IPS-18a (cell line): Measurements from ENCODE around the gene EBF3.

Experiments used
- H3K27ac ChIP-seq: one replicate; pipeline ENCODE4 v1.5.1; 2013; ENCODE audit warnings: low read length
- H3K27me3 ChIP-seq: one replicate; pipeline ENCODE4 v1.6.1; 2013; ENCODE audit warnings: mild to moderate bottlenecking, low read length; ENCODE audit not compliant: control insufficient read depth, insufficient read depth
- H3K36me3 ChIP-seq: one replicate; pipeline ENCODE4 v1.6.1; 2013; ENCODE audit warnings: low read depth, low read length; ENCODE audit not compliant: control insufficient read depth
- H3K4me1 ChIP-seq: one replicate; pipeline ENCODE4 v1.6.1; 2013; ENCODE audit warnings: low read depth, low read length; ENCODE audit not compliant: control insufficient read depth
- H3K4me3 ChIP-seq: one replicate; pipeline ENCODE4 v1.5.1; 2013; ENCODE audit warnings: low read length
- H3K9ac ChIP-seq: one replicate; pipeline ENCODE4 v1.6.1; 2013; ENCODE audit warnings: mild to moderate bottlenecking, low read length, moderate library complexity
- H3K9me3 ChIP-seq: one replicate; pipeline ENCODE4 v1.6.1; 2013; ENCODE audit warnings: low read depth, low read length; ENCODE audit not compliant: control insufficient read depth

EBF3 gene

DNA sequence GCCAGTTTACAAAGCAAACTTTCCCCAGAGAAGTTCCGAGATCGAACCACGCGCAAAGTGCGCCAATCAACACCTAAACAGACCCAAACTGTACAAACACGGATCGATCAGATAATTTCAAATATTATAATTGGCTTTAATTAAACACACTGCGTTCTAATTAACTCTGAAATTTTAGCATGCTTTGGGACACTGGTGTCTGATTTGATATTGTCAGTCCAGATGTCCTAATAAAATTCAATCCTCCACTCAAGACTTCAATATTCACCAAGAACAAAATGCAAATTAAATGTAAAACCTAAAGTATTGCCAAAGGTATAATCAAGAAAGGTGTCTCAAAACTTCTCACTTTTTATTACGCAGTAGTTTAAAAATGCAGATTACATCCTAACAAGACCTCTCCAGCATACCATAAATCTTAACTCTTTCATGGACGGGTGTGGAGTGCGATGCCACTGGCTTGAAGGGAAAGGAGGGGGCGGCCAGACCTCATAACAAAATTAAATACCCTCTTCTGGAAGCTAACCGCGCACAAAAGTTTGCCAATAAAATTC is 5.9 kb upstream of the EBF3 start:
- Histone ChIP-seq H3K27ac (no peak overlapping the region), H3K4me1 (peaks cover 26% of the 10 kb centered on the region), H3K9me3 (no peaks in the 10 kb centered on the region), H3K9ac (no peak overlapping the region), H3K36me3 (no peaks in the 10 kb centered on the region), H3K27me3 (peaks cover 99% of the 10 kb centered on the region), H3K4me3 (peak overlapping the region; percentile 32)

DNA sequence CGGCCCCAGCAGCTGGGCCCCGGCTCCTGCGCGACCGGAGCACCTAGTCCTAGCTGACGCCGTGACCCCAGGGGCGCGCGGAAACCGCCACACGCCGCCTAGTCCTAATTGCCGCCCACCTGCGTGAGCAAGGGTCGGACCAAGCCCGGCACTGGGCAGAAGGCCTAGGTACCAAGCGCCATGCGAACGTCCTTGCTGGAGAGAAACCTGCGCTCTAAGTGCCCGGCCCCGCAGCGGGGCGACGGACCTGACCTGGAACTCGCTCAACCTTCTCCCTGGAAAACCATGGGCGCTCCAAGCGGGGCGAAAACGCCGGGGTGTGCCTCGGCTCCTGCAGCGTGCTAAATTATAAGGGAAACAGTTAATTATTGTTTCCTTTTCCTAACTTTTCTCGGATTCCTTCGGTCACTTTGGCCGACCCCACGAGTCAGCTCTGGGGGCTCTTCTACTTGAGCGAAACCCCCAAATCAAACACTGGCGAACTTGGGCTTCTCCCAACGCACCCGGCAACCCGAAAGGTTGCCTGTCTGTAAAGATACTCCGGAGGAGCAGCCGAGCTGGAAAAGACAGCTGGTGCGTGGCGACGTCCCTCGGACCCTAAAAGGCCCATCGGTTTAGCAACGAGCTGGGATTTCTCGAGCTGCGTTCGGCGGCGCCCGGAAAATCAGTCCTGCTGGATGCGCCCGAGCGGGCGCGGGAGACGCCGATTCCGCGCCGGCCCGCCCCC is 5.3 kb upstream of the EBF3 start:
- H3K27ac ChIP-seq: no peak overlapping the region
- H3K9ac ChIP-seq: no peak overlapping the region
- H3K9me3 ChIP-seq: no peaks in the 10 kb centered on the region
- H3K27me3 ChIP-seq: peaks cover 99% of the 10 kb centered on the region
- no peak overlapping the region for H3K4me3 ChIP-seq
- H3K4me1 ChIP-seq: peaks cover 26% of the 10 kb centered on the region
- no peaks in the 10 kb centered on the region for H3K36me3 ChIP-seq

DNA sequence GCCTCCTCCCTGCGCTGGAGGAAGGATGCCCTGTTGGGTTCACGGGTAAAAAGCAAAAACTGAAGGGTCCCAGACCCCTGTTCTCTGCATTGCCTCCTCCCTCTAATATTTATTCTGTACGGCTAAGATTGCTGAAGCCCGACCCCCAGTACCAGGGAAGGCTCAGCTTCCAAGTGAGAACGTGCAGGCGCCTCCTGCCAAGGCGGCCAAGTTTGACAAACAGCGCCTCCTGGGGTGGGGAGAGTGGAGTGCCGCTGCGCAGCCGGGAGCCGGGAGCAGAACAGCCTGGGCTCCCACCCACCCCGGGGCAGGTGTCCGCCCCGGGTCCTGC is 4.7 kb upstream of the EBF3 start:
- Histone ChIP-seq H3K9me3 (no peaks in the 10 kb centered on the region), H3K27me3 (peaks cover 97% of the 10 kb centered on the region), H3K36me3 (no peaks in the 10 kb centered on the region)

DNA sequence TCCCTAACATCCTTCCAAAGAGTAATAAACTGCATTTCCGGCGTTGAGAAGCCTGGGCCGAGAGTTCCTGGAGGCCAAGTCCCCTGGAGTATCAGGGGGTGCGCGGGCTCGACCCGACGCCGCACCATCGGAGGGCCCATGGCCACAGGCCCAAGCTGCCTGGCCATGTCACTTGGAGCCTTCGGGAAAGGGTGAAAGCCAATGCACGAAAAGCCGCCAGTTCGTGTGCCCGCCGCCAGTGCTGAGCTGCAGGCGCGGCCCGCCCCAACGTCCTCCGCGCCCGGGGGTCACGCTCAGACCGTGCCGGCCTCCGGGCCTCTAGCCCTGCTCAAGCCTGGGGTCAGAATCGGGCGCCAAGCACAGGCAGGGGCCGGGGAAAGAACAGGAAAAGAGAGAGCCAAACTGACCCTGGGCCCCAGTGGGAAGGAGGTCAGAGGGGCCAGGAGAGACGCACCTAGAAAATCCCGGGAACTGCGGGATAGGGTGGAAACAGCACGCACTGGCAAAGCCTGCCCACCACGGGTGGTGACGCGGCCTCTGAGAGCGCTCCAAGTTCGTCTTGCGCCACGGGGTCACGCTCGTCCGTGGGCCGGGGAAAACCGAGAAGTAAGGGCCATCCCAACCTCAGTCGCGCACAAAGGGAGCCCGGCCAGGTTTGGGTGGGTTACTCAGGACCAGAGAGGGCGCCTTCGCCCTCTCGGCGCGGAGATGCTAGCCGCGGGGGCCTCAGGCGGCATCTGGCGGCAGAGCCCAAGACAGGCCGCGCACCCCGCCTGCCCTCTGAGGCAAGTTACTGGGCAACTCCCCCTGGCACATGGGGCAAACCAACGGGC is 4.2 kb upstream of the EBF3 start:
- Histone ChIP-seq H3K27me3 (peaks cover 97% of the 10 kb centered on the region), H3K4me3 (peak overlapping the region; percentile 9), H3K27ac (no peak overlapping the region), H3K9ac (no peak overlapping the region), H3K36me3 (no peaks in the 10 kb centered on the region), H3K9me3 (no peaks in the 10 kb centered on the region), H3K4me1 (peaks cover 26% of the 10 kb centered on the region)

More for the DNA sequence above, 4.7 kb upstream of the EBF3 start:
- H3K4me3 ChIP-seq: peak overlapping the region; percentile 9
- H3K27ac ChIP-seq: no peak overlapping the region
- H3K4me1 ChIP-seq: peaks cover 26% of the 10 kb centered on the region
- H3K9ac ChIP-seq: no peak overlapping the region

DNA sequence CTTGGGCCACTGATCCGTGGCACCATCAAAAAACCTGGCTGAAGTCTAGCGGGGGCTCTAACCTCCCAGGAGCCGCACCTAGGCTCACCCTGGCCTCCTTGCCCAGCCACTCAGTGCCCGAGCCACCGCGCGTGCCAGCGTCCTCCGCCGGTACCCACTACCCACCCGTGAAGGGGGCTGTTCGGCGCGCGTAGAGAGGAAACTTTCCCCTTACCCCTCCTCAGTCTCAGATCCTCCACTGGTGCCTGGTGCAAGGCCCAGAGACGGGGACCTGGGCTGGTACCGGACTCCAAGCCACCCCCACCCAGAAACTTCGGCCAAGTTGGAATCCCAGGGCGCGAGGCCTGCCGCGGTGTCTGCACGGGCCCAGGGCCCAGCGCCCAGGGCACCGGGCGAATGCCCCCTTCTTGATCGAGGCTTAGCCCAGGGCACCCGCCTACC is 3.5 kb upstream of the EBF3 start:
- Histone ChIP-seq H3K27me3 (peaks cover 97% of the 10 kb centered on the region), H3K4me3 (no peak overlapping the region), H3K27ac (no peak overlapping the region), H3K9me3 (no peaks in the 10 kb centered on the region), H3K36me3 (no peaks in the 10 kb centered on the region), H3K9ac (no peak overlapping the region), H3K4me1 (peaks cover 30% of the 10 kb centered on the region)

DNA sequence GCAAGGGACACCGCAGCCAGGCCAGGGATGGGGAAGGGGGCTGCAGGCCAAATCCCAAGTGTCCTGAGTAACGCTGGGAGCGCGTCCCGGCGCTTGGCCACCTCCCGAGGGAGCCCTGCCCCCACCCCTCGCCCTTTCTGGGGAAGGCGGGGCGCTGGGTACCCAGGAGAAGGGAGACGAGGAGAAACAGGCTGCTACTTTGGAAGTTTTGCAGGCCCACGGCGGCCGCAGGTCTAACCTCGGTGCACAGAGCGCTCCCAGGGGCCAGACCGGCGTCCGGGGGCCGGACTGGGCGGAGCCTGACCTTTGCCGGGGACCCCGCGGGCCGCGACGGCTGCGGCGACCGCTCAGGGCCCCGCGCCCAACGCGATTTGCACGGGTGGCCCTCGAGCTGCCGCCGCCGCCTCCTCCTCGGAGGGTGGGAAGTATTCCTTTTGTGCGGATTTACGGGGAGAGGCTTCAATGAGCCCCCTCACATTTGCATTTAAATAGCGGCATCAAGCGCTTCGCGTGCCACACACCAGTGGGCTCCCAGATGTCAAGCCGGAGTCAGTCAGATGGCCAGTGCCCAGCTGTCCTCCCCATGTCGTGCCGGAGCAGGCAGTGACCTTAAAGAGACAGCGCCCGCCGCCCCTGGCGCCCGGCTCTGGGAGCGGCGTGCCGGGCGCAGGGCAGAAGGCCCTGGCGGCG is 3.0 kb upstream of the EBF3 start:
- Histone ChIP-seq H3K27me3 (peaks cover 97% of the 10 kb centered on the region), H3K9ac (no peak overlapping the region), H3K27ac (no peak overlapping the region), H3K4me3 (peak overlapping the region; percentile 27), H3K4me1 (peaks cover 33% of the 10 kb centered on the region), H3K9me3 (no peaks in the 10 kb centered on the region), H3K36me3 (no peaks in the 10 kb centered on the region)

DNA sequence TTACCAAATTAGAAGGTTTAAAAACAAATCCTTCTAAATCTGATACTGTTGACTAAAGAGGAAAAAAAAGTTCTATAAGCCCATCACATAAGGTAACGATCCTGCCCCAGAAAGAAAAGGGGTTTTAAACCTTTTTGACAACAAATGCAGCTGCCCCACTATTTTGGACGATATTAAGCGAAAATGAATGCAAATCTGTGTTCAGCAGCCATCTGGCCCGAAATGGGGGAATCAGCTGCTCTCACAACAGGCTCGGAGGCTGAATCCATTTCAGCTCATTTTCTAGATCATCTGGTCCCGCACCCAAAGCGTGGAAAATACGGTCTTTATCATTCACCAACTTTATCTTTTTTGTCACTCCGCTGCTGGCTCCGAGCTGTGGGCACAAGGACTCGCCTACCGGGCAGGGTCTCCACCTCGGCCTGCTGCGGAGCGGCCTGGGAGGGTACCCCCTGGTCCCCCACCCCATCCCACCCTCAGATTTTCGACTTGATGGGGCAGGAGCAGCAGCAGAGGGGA is 2.4 kb upstream of the EBF3 start:
- Histone ChIP-seq H3K27ac (no peak overlapping the region), H3K9me3 (no peaks in the 10 kb centered on the region), H3K27me3 (peaks cover 98% of the 10 kb centered on the region), H3K36me3 (no peaks in the 10 kb centered on the region), H3K4me1 (peaks cover 34% of the 10 kb centered on the region), H3K9ac (no peak overlapping the region), H3K4me3 (peak overlapping the region; percentile 27)

DNA sequence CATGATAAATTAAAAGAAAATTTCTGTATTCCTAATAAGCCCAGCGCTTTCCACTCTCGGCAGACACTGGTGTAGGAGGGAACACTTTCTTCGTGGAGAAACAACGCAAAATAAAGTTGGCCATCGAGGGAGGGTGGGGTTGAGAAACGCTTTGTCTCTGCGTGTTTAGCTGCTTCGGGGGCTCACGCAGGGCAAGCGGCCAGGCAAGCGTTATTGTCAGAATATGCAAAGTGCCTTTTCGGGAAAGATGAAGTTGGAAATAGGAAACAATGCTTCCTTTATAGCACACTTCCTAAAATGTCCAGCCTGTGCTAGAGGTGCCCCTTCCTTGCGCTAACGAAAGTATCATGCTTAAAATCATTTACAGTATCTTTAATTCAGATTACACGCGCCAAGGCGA is 1.9 kb upstream of the EBF3 start:
- no peak overlapping the region for H3K27ac ChIP-seq
- peaks cover 98% of the 10 kb centered on the region for H3K27me3 ChIP-seq
- H3K4me1 ChIP-seq: peaks cover 34% of the 10 kb centered on the region
- H3K4me3 ChIP-seq: no peak overlapping the region
- no peaks in the 10 kb centered on the region for H3K9me3 ChIP-seq
- no peaks in the 10 kb centered on the region for H3K36me3 ChIP-seq
- no peak overlapping the region for H3K9ac ChIP-seq

DNA sequence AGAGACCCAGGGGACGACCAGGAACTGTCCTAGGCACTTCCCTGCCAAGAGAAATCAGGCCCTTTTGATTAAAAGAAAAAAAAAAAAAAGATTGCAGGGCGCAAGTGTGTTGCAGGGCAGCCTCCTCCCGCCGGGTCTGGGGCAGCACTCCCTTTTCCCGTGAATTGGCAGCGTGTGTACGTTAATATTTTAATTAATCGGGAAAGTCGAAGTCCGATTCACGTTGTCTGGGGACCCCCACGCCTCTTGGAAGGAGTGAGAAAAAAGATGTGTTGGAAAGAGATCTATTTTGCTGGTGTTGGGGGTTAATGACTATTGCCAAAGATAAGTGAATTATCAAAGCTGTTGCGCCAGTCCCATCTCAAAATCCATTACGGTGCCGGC is 1.3 kb upstream of the EBF3 start:
- no peaks in the 10 kb centered on the region for H3K36me3 ChIP-seq
- H3K27ac ChIP-seq: no peak overlapping the region
- peak overlapping the region; percentile 40 for H3K4me3 ChIP-seq
- H3K9me3 ChIP-seq: no peaks in the 10 kb centered on the region
- H3K27me3 ChIP-seq: peaks cover 98% of the 10 kb centered on the region
- H3K9ac ChIP-seq: no peak overlapping the region
- peaks cover 32% of the 10 kb centered on the region for H3K4me1 ChIP-seq

DNA sequence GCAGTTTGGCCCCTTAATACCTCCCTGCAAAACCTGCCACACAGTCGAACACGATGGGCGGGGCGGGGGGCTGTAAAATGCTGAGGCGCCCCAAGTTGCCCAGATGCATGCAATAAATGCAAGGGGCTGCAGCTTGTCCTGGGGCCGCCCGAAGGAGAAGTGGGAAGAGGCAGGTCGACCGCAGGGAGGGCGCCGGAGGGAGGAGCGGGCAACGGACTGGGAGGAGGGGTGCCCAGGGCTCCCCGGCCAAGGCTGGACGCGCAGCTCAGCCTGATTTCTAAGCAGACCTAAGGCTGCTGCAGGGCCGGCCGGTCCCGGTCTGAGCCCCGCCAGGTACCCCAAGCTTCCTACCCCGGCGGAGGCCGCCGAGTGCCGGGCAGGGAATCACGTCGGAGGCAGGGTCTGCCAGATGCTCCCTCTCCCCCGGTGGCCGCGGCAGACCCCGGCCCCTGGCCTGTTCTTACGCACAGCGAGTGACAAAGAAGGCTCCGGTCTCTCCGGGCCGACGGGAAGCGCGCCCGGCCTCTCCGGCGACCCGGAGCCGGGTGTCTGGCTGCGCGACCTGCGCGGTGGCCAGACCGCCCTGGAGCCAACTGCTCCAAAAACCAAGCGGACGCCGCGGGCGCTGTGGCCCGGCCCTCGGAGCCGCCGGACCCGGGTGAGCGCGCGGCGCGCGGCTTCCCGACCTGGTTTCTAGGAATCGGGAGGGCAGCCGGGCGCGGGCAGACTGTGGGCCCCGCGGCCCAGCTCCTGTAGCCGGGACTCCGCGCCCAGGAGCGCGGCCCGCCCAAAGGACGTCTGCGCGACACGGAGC is 744 bp upstream of the EBF3 start:
- Histone ChIP-seq H3K27ac (no peak overlapping the region), H3K4me1 (peaks cover 26% of the 10 kb centered on the region), H3K9me3 (no peaks in the 10 kb centered on the region), H3K36me3 (no peaks in the 10 kb centered on the region), H3K9ac (no peak overlapping the region), H3K4me3 (peak overlapping the region; percentile 40), H3K27me3 (peaks cover 98% of the 10 kb centered on the region)
